Activated CD8-positive, alpha-beta memory T cell treated with anti-CD3 and anti-CD28 coated beads for 1 hour (primary cell): Measurements from ENCODE around the gene SLC16A7.

ENCODE experiments used
- DNase-seq, 2 donors: peaks; one replicate each; pipeline ENCODE4 v3.0.0-alpha.2; 2020; ENCODE audit warnings: low read depth in 1 of 2; ENCODE audit errors: extremely low read depth in 1 of 2

The SLC16A7 gene

GRCh38 chr12:59665701-59666100 lies 69.9 kb downstream of the SLC16A7 start:
- DNase-seq = no peak

DNA sequence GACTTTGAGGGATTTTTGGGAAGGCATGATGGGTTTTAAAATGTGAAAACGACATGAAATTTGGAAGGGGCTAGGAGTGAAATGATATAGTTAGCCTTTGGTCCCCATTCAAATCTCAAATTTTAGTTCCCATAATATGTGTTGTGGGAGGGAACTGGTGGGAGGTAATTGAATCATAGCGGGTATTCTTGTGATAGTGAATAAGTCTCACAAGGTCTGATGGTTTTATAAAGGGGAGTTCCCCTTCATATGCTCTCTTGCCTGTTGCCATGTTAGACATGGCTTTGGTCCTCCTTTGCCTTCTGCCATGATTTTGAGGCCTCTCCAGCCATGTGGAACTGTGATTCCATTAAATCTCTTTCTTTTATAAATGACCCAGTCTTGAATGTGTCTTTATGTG lies 72.8 kb downstream of the SLC16A7 start:
- DNase-seq = no peak

GRCh38 chr12:59672273-59672672 lies 76.4 kb downstream of the SLC16A7 start:
- no peak for DNase-seq

- DNase-seq = no peak
Observed at GRCh38 chr12:59675461-59675860, 79.6 kb downstream of the SLC16A7 start.

GRCh38 chr12:59677857-59678256 lies 82.0 kb downstream of the SLC16A7 start:
- DNase-seq = no peak

- DNase-seq = no peak
Observed at GRCh38 chr12:59678759-59679411, 83.1 kb downstream of the SLC16A7 start.

- DNase-seq = no peak
Observed at GRCh38 chr12:59689776-59690175, 93.9 kb downstream of the SLC16A7 start.

- DNase-seq = no peak
Observed at GRCh38 chr12:59695379-59695778, 99.5 kb downstream of the SLC16A7 start.

- DNase-seq = no peak
Observed at GRCh38 chr12:59698600-59698999, 102.8 kb downstream of the SLC16A7 start.

- DNase-seq = no peak
Observed at GRCh38 chr12:59699421-59700152, 103.8 kb downstream of the SLC16A7 start.

DNA sequence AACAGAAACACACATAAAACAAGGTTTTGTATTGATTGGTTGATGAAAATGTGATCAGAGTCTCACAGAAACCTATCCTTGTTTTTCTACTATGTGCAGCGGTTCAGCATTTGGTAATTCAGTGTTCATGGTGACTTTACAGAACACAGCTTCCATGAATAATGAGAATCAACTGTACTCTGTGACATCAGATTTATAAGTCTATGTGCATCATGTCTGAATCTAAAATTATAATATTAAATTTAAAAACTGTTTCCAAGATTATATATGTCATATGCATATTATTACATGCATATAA lies 104.3 kb downstream of the SLC16A7 start:
- no peak for DNase-seq

DNA sequence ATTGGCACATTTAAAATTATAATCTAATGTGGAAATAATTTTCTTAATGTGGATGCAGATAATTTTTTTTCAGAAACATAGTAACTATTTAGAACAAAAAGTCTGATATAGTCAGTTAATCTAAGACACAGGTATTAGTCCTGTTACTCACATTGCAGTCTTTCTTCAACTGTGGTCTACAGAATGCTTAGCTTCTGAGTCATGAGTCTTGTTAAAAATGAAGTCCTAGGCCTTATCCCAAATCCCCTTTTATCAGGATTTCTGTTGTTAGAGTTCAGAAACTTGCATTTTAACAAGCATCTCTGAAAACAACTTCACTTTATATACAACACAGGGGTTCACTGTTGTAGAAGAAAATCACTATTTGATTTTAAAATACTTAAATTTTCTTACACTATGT lies 112.2 kb downstream of the SLC16A7 start:
- no peak for DNase-seq

GRCh38 chr12:59708484-59708883 lies 112.7 kb downstream of the SLC16A7 start:
- DNase-seq = no peak

GRCh38 chr12:59710004-59710628 lies 114.3 kb downstream of the SLC16A7 start:
- no peak for DNase-seq

DNA sequence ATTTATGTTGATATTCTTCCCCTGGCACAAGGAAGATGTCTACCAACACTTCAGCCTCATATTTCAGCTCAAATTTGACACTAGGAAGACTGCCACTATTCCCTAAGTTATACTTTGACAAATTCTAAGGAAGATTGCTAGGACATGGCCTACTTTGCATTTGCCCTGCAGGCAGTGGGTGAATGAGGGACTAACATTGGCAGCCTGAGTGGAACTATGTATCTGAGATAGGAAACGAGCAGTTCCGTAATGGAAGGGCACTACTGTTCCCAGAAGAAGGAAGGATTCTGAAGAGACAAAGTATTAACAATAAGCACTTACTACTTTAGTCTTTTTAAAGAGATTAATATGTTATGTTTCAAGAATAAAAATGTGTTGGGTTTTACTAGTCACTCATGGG lies 115.1 kb downstream of the SLC16A7 start:
- no peak for DNase-seq

GRCh38 chr12:59715434-59715833 lies 119.6 kb downstream of the SLC16A7 start:
- DNase-seq = no peak

DNA sequence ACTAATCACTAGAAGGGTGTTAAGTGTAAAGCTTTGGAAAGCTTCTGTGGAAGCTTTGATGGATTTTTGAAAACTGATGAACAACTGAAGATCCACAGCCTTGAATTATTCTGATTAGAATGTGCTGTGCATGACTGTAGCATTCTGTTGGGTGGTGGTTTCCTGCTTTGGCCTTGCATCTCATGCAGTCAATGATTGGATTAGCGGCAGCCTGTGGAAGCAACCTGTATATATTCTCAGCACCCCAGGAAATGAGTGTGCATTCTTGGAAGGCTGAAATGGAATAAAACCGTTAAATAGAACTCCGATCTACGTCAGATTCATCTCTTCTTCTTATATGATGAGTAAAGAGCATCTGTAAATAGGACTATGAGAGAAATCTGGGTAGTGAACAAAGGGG lies 120.2 kb downstream of the SLC16A7 start:
- no peak for DNase-seq

DNA sequence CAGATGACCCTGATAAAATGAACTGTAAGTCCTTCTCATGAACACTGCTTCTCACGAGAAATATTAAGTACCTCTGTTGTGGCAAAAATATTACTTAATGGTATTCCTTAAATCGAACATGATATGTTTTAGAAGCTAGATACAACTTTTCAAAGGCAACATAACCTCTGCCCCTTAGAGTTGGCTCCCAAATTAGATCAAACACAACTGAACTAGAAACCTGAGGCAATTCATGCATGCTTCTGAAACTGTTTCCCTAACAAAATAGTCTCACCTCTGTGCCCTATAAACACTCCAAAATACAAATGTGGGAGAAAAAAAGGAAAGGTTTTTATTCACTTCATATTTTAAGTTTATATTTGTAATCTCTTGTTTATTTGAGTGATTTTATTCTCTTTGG lies 121.6 kb downstream of the SLC16A7 start:
- DNase-seq = no peak

DNA sequence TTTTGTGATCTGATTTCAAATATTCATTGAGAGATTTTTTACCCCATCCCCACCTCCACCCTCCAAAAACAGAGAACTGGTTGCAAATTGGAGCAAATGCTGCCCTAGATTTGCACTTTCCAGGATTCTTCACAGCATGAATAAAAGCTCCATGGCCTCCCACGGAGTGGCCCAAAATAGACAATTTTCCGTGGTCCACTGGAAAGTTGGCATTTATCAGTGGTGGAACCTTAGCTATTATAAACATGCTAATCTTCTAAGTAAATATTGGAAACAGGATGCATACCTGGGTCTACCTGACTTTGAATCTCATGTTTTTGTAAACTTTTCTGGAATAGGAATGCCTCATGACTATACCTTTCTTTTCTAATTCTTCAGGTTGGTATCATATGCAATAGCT lies 123.9 kb downstream of the SLC16A7 start:
- DNase-seq = no peak

DNA sequence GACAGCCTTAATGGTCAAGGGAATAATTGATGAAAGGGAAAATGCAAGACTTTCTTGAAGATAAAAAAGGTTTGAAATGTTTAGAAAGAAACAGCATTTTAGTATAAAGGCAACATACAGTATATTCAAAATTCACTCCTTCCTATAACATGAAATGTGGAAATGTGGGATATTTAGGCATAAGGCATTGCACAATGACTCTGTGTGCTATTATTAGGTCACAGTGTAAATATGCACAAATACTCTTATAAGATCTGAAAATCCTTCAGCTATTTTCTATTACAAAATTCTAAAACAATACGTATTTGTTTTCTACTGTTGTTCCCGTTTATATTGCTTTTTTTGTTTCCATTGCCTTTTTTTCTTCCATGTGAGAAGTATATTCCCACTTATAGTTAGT lies 127.7 kb downstream of the SLC16A7 start:
- DNase-seq = no peak

- DNase-seq = no peak
Observed at GRCh38 chr12:59724011-59724695, 128.3 kb downstream of the SLC16A7 start.

- no peak for DNase-seq
Observed at GRCh38 chr12:59733200-59733599, 137.4 kb downstream of the SLC16A7 start.
